GM12878 (cell line): ENCODE data around the gene NAV2. TPM values are rescaled to one million over a fixed set of nuclear protein-coding genes. Genes with fewer than 3 reads are reported as not detected.

ENCODE experiments used
- ATAC-seq: fragments of 200-7000 bp; cut with Tn5 transposase; 3 replicates; pipeline ENCODE4 v1.9.1; 2020; ENCODE audit warnings: mild to moderate bottlenecking, moderate library complexity
- BruUV-seq: library from RNA; stranded (reverse); fragments of 400-500 nt; replicated peaks from 2 replicates; lab custom pipeline; 2021; lab: Mats Ljungman, UMichigan
- CTCF ChIA-PET: fragments of 300-600 bp; sonication (Branson Sonifier 250); formaldehyde crosslinking; extraction: SDS; loops from one replicate; lab custom pipeline; 2021; ENCODE audit warnings: inconsistent platforms; lab: Yijun Ruan, JAX
- POLR2A ChIA-PET: fragments of 350-600 bp; formaldehyde crosslinking; extraction: SDS; loops from one replicate; lab custom pipeline; 2021; ENCODE audit warnings: inconsistent platforms; lab: Charles Lee
- RAD21 ChIA-PET: fragments of 300-600 bp; sonication (Branson Sonifier 250); formaldehyde crosslinking; loops from one replicate; lab custom pipeline; 2023; ENCODE audit warnings: antibody characterized with exemption; ENCODE audit not compliant: unreplicated experiment; lab: Charles Lee
- SMC1A ChIA-PET: fragments of 300-600 bp; sonication (Branson Sonifier 250); formaldehyde crosslinking; loops from one replicate; lab custom pipeline; 2023; ENCODE audit not compliant: unreplicated experiment, uncharacterized antibody; lab: Charles Lee
- DNase-seq: peaks from one replicate; pipeline ENCODE4 v3.0.0-alpha.2; 2011; ENCODE audit warnings: low read depth, low spot score
- FAIRE-seq: peaks from 3 replicates; lab custom pipeline; 2011; peaks lifted over from hg19 to GRCh38; lab: Jason Lieb, UNC
- H2AFZ ChIP-seq: 2 replicates; pipeline ENCODE4 v1.6.0; 2011; ENCODE audit warnings: low read depth, low read length, control low read depth; ENCODE audit not compliant: control insufficient read depth
- H3K27ac ChIP-seq: 2 replicates; pipeline ENCODE4 v1.5.1; 2011; ENCODE audit warnings: control low read depth; ENCODE audit not compliant: control insufficient read depth, insufficient read depth
- H3K27me3 ChIP-seq, 2 experiments: replicated peaks in 1 of 2; 2 replicates each; pipeline versions ENCODE4 v1.6.0 to v1.6.1; 2011; ENCODE audit warnings: low read length in 1 of 2; ENCODE audit not compliant: control insufficient read depth in 2 of 2, insufficient read depth in 2 of 2
- H3K36me3 ChIP-seq, 2 experiments: 2 replicates each; pipeline ENCODE4 v1.5.1; 2011; ENCODE audit warnings: low read length in 1 of 2; ENCODE audit not compliant: control insufficient read depth in 2 of 2, insufficient read depth in 2 of 2
- H3K4me1 ChIP-seq: 2 replicates; pipeline ENCODE4 v1.6.1; 2011; ENCODE audit warnings: mild to moderate bottlenecking, low read length, moderate library complexity, mixed read lengths; ENCODE audit not compliant: control insufficient read depth, insufficient read depth
- H3K4me2 ChIP-seq: 2 replicates; pipeline ENCODE4 v1.6.0; 2011; ENCODE audit warnings: control low read depth; ENCODE audit not compliant: control insufficient read depth, insufficient read depth
- H3K4me3 ChIP-seq: fragments of 200-600 bp; sonication (generic); 2 replicates; pipeline ENCODE4 v1.5.1; 2016
- H3K79me2 ChIP-seq: 2 replicates; pipeline ENCODE4 v1.6.0; 2011; ENCODE audit warnings: low read length; ENCODE audit not compliant: control insufficient read depth, insufficient read depth
- H3K9ac ChIP-seq: 2 replicates; pipeline ENCODE4 v1.8.0; 2011; ENCODE audit warnings: low read length, control low read depth, mixed read lengths; ENCODE audit not compliant: control insufficient read depth, insufficient read depth
- H3K9me3 ChIP-seq: replicated peaks from 3 replicates; pipeline ENCODE4 v1.5.1; 2011; ENCODE audit warnings: mild to moderate bottlenecking, low read length; ENCODE audit not compliant: control insufficient read depth, insufficient read depth
- H4K20me1 ChIP-seq: 2 replicates; pipeline ENCODE4 v1.6.0; 2011; ENCODE audit not compliant: control insufficient read depth, insufficient read depth
- CREM ChIP-seq: IDR thresholded peaks from 2 replicates; pipeline ENCODE4 v1.6.1; 2014; ENCODE audit warnings: antibody characterized with exemption, low read depth
- IRF3 ChIP-seq: fragments of 450-650 bp; IDR thresholded peaks from 2 replicates; pipeline ENCODE4 v1.6.1; 2014; ENCODE audit warnings: mild to moderate bottlenecking
- MAX ChIP-seq: IDR thresholded peaks from 2 replicates; pipeline ENCODE4 v1.6.1; 2012; ENCODE audit warnings: low read depth, low read length, improper control_type of control experiment
- TBL1XR1 ChIP-seq: IDR thresholded peaks from 2 replicates; pipeline ENCODE4 v1.6.1; 2012; ENCODE audit warnings: low read depth, low read length, improper control_type of control experiment
- YBX1 ChIP-seq: fragments of 450-650 bp; IDR thresholded peaks from 2 replicates; pipeline ENCODE4 v1.6.1; 2016; ENCODE audit warnings: antibody characterized with exemption
- ZBTB33 ChIP-seq: fragments of 450-650 bp; IDR thresholded peaks from 2 replicates; pipeline ENCODE4 v1.6.1; 2017; ENCODE audit warnings: mild to moderate bottlenecking
- WGBS: methylation state at CpG from one replicate; pipeline ENCODE4 v1.1.6; 2016; ENCODE audit warnings: low lambda C conversion rate; ENCODE audit not compliant: insufficient replicate concordance, insufficient coverage; ENCODE audit errors: missing lambda C conversion rate; 5-methylcytosine and 5-hydroxymethylcytosine counted together
- in situ Hi-C: fragments of 300-500 bp; cut with MboI; formaldehyde crosslinking; loops from 9 replicates; pipeline ENCODE4 v1.14.3; 2018; ENCODE audit warnings: mixed read lengths
- intact Hi-C: fragments of 100-400 bp; cut with micrococcal nuclease; formaldehyde crosslinking; loops from one replicate; pipeline ENCODE4 v1.14.2; 2022; ENCODE audit not compliant: unreplicated experiment
- polyA plus RNA-seq, 11 experiments: library from polyadenylated mRNA; depleted of rRNA in 4 of 11; unstranded in 6 of 11; stranded (reverse) in 5 of 11; fragments of >200 nt; fragmentation: Nextera tagmentation in 4 of 11; fragmentation: Illumina TruSeq in 1 of 11; extraction: Ambion mirVana in 4 of 11; extraction: Trizol in 1 of 11; gene quantifications; 1 replicate in 1 of 11; 2 replicates in 10 of 11; pipeline versions ENCODE4 v1.2.1 to v1.2.3, GENCODE V29; 2011 to 2016; ENCODE audit warnings: inconsistent platforms in 2 of 11, missing spikeins in 2 of 11, low read depth in 1 of 11
- total RNA-seq, 4 experiments: library from RNA; depleted of rRNA in 3 of 4; stranded (reverse); fragments of >200 nt in 3 of 4; fragmentation: Illumina TruSeq in 1 of 4; extraction: Trizol in 1 of 4; gene quantifications; 2 replicates each; pipeline versions ENCODE4 v1.2.1 to v1.2.3, GENCODE V29; 2013 to 2021

The NAV2 gene
- total and polyA plus RNA-seq, 10 of the 15 experiments (the other 5 are each of a cell fraction or from before 2014, with no cell fraction given) = 0.35 to 6.1 (median 1.1) TPM

GRCh38 chr11:19702620-19703019, 10.0 kb upstream of the NAV2 start (continued):
- TF ChIP-seq ZBTB33 (no peak), MAX (no peak)

- no peak for TF ChIP-seq CREM
- no peak for TF ChIP-seq YBX1
- no peak for TF ChIP-seq IRF3
- no peak for TF ChIP-seq TBL1XR1
- ChIA-PET POLR2A (interaction anchor here (0.6 kb wide), 1 partner anchor 138 kb away, joined by 3 read pairs; no protein-coding TSS in a partner anchor), SMC1A (no interaction called here), CTCF (no interaction called here), RAD21 (no interaction called here)
- no peak overlapping the region for H3K27ac ChIP-seq
- 58% methylated on average over 7 of the region's 7 CpGs for WGBS
- H3K9ac ChIP-seq = no peak overlapping the region
- no peaks in the 10 kb centered on the region for H3K79me2 ChIP-seq
- no TSS peak for BruUV-seq
- no peak overlapping the region for H3K4me2 ChIP-seq
- DNase-seq (no peak), ATAC-seq (no peak), FAIRE-seq (no peak)
- no peak overlapping the region for H2AFZ ChIP-seq
- no peaks in the 10 kb centered on the region; a peak in 1 of 4 replicates for H3K27me3 ChIP-seq
- H3K36me3 ChIP-seq = no peaks in the 10 kb centered on the region
- H3K4me1 ChIP-seq = no peaks in the 10 kb centered on the region
- H4K20me1 ChIP-seq = no peaks in the 10 kb centered on the region
- H3K4me3 ChIP-seq = no peak overlapping the region
- in situ Hi-C loops (no loop called here), intact Hi-C loops (no loop called here)
- H3K9me3 ChIP-seq = no peaks in the 10 kb centered on the region
These were observed 9.4 kb upstream of the NAV2 start for GRCh38 chr11:19703211-19703610.
